Esophagus squamous epithelium (tissue), 4 donors: ENCODE data around the gene TRMU.

Experiments used
- CTCF ChIP-seq, 6 experiments: fragments of 450-650 bp in 4 of 6; fragments of 200-600 bp in 2 of 6; sonication (generic) in 2 of 6; IDR thresholded peaks; one replicate each; pipeline ENCODE4 v1.5.1; 2016 to 2019; ENCODE audit warnings: antibody characterized with exemption in 6 of 6, mild to moderate bottlenecking in 4 of 6, moderate library complexity in 4 of 6
- POLR2A ChIP-seq, 4 donors: fragments of 450-650 bp; IDR thresholded peaks; one replicate each; pipeline ENCODE4 v1.6.1; 2017; ENCODE audit warnings: antibody characterized with exemption in 4 of 4, mild to moderate bottlenecking in 4 of 4, moderate library complexity in 3 of 4

GRCh38 chr22:46338636-46339035 lies 3.1 kb downstream of the TRMU start:
- TF ChIP-seq CTCF (IDR thresholded peaks at IDR 0.05) (no peak), POLR2A (IDR thresholded peaks at IDR 0.05) (no peak)
